Lower lobe of right lung (tissue), 2 donors: ENCODE results near the gene ACBD4. TPM values are rescaled to one million over a fixed set of nuclear protein-coding genes. Genes with fewer than 3 reads are reported as not detected.

ENCODE experiments used
- ATAC-seq, 2 donors: fragments of 200-7000 bp; cut with Tn5 transposase; one replicate each; pipeline ENCODE4 v1.9.1; 2020 to 2022; ENCODE audit warnings: mild to moderate bottlenecking in 2 of 2, moderate library complexity in 2 of 2
- DNase-seq: peaks from one replicate; pipeline ENCODE4 v3.0.0-alpha.2; 2020
- H3K27ac ChIP-seq: fragments of 200-600 bp; one replicate; pipeline ENCODE4 v1.8.0; 2022
- H3K27me3 ChIP-seq: fragments of 200-600 bp; one replicate; pipeline ENCODE4 v1.8.0; 2022; ENCODE audit warnings: low read depth
- H3K36me3 ChIP-seq: fragments of 200-600 bp; one replicate; pipeline ENCODE4 v1.8.0; 2022; ENCODE audit warnings: mild to moderate bottlenecking
- H3K4me1 ChIP-seq: fragments of 200-600 bp; one replicate; pipeline ENCODE4 v1.8.0; 2022
- H3K4me3 ChIP-seq: fragments of 200-600 bp; one replicate; pipeline ENCODE4 v1.8.0; 2022; ENCODE audit warnings: mild to moderate bottlenecking
- H3K9me3 ChIP-seq: fragments of 200-600 bp; one replicate; pipeline ENCODE4 v1.8.0; 2022
- CTCF ChIP-seq: fragments of 200-600 bp; IDR thresholded peaks from one replicate; pipeline ENCODE4 v1.8.0; 2022; ENCODE audit warnings: antibody characterized with exemption, mild to moderate bottlenecking
- intact Hi-C: fragments of 100-400 bp; cut with DNase I; formaldehyde crosslinking; loops from one replicate; pipeline ENCODE4 v1.11.0; 2022
- total RNA-seq: library from RNA; stranded (reverse); fragmentation: NEBNext Ultra II Directional; extraction: Animal tissue kit (Norgen Biotek cat#: 25700); gene quantifications from one replicate; pipeline ENCODE4 v1.2.1, GENCODE V29; 2021
- donor health status: DM: no; HTN: yes; CAD: no; lungs with severe emphysema.

ACBD4 gene
- total RNA-seq, 1 donor from 2014 or later = 16.6 TPM

GRCh38 chr17:45108595-45109521 lies 26.6 kb upstream of the ACBD4 start:
- DNase-seq = no peak
- Histone ChIP-seq H3K27ac (peak overlapping the region; percentile 49), H3K9me3 (no peaks in the 10 kb centered on the region), H3K36me3 (peaks cover 63% of the 10 kb centered on the region), H3K27me3 (no peaks in the 10 kb centered on the region), H3K4me3 (no peak overlapping the region), H3K4me1 (no peaks in the 10 kb centered on the region)
- peak in 1 of 2 donors; percentile 9 for ATAC-seq
- no peak for TF ChIP-seq CTCF
- intact Hi-C loops = no loop called here

- ATAC-seq = no peak
- Histone ChIP-seq H3K27ac (no peak overlapping the region), H3K27me3 (no peaks in the 10 kb centered on the region), H3K4me1 (no peaks in the 10 kb centered on the region), H3K36me3 (peaks cover 42% of the 10 kb centered on the region), H3K4me3 (no peak overlapping the region), H3K9me3 (no peaks in the 10 kb centered on the region)
- intact Hi-C loops = no loop called here
- no peak for TF ChIP-seq CTCF
- DNase-seq = no peak
Observed at GRCh38 chr17:45110676-45111611, 24.5 kb upstream of the ACBD4 start.

GRCh38 chr17:45111850-45112249 lies 23.6 kb upstream of the ACBD4 start:
- Histone ChIP-seq H3K27ac (no peak overlapping the region), H3K36me3 (peaks cover 33% of the 10 kb centered on the region), H3K27me3 (no peaks in the 10 kb centered on the region), H3K4me3 (no peak overlapping the region), H3K9me3 (no peaks in the 10 kb centered on the region), H3K4me1 (no peaks in the 10 kb centered on the region)
- intact Hi-C loops = no loop called here
- DNase-seq (no peak), ATAC-seq (no peak)
- no peak for TF ChIP-seq CTCF

DNA sequence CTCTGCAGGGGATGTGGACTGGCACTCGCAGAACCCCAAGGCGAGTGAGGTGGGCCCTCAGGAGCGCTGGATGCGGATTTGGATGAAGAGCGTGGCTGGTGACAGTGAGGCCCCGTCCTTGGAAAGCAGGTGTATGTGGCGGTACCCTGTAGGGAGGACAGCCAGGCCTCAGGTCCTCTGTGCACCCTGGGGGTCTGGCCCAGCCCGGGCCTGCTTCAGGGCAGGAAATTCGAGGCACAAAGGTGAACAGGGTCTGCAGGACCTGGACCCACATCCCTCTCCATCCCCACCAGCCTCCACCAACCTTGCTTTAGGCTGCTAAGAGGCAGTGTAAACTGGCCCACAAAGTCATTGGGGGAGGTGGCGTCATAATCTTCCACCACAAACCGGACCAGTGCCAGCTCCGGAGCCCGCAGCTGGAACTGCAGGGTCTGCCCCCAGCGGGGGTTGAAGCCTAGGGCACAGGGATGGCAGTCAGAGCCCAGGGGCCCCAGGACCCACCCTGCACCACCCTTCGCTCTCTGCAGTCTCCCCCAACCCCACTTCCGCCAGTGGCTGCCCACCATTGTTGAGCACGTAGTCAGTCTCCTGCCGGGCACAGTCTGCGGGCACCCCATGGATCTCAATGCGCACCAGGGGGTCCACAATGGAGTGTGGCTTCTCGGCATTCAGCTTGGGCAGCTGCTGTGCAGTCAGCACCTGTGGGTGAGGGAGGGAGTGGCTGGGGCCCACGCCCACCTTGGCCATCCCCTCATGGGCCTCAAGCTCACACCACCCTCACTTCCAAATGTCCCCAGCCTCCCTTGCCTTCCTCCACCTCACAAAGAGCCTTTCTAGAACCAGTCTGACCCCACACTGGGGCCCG lies 22.7 kb upstream of the ACBD4 start:
- intact Hi-C loops = no loop called here
- Histone ChIP-seq H3K9me3 (no peaks in the 10 kb centered on the region), H3K4me1 (no peaks in the 10 kb centered on the region), H3K36me3 (peaks cover 25% of the 10 kb centered on the region), H3K27me3 (no peaks in the 10 kb centered on the region), H3K27ac (no peak overlapping the region), H3K4me3 (no peak overlapping the region)
- TF ChIP-seq CTCF = no peak
- DNase-seq = no peak
- ATAC-seq = no peak

DNA sequence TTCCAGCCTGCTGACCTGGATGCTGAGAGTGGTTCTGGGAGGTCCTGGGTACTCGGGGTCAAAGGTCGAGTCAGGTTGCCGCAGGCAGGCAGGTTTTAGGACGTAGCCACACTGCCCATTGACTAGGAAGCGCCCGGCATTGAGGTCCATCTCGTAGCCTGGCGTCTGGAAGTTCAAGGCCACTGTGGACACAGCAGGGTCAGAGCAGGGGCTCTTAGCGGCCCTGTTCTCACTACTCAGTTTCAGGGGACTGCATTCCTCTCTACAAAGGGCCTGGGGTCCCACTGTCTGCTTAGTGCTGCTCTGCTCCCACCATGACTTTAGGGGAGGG lies 22.1 kb upstream of the ACBD4 start:
- H3K9me3 ChIP-seq = no peaks in the 10 kb centered on the region
- intact Hi-C loops = no loop called here
- no peak overlapping the region for H3K4me3 ChIP-seq
- no peak for DNase-seq
- TF ChIP-seq CTCF = no peak
- no peak overlapping the region for H3K27ac ChIP-seq
- H3K36me3 ChIP-seq = peaks cover 23% of the 10 kb centered on the region
- no peak for ATAC-seq
- no peaks in the 10 kb centered on the region for H3K27me3 ChIP-seq
- no peaks in the 10 kb centered on the region for H3K4me1 ChIP-seq
